H1 (cell line): ENCODE data around the gene ASB11. TPM values are rescaled to one million over a fixed set of nuclear protein-coding genes. Genes with fewer than 3 reads are reported as not detected.
A peak's percentile ranks its signal among the peaks of the same experiment; 100 is the strongest.

Experiments used
- CTCF ChIA-PET: fragments of 300-600 bp; sonication (Branson Sonifier 250); formaldehyde crosslinking; loops from one replicate; lab custom pipeline; 2021; ENCODE audit not compliant: partially characterized antibody; lab: Charles Lee
- POLR2A ChIA-PET: fragments of 300-600 bp; sonication (Branson Sonifier 250); formaldehyde crosslinking; loops from one replicate; lab custom pipeline; 2021; ENCODE audit warnings: inconsistent platforms; ENCODE audit not compliant: partially characterized antibody; lab: Charles Lee
- DNase-seq, 2 experiments: peaks; one replicate each; pipeline versions ENCODE4 v3.0.0 to v3.0.0-alpha.2; 2010 to 2022; ENCODE audit warnings: low spot score in 2 of 2, low read depth in 1 of 2, mixed read lengths in 1 of 2
- FAIRE-seq: peaks from 2 replicates; lab custom pipeline; 2011; peaks lifted over from hg19 to GRCh38; lab: Jason Lieb, UNC
- H2AFZ ChIP-seq: 2 replicates; pipeline ENCODE4 v1.8.1; 2012; ENCODE audit warnings: low read length, inconsistent platforms
- H2AK5ac ChIP-seq: 2 replicates; pipeline ENCODE4 v1.6.1; 2013; ENCODE audit warnings: low read depth, low read length
- H2BK120ac ChIP-seq: replicated peaks from 2 replicates; pipeline ENCODE3; 2013; ENCODE audit warnings: low read depth, low read length, inconsistent platforms
- H2BK12ac ChIP-seq: 2 replicates; pipeline ENCODE4 v1.6.1; 2013; ENCODE audit warnings: low read depth, low read length
- H2BK15ac ChIP-seq: 2 replicates; pipeline ENCODE4 v1.6.1; 2013; ENCODE audit warnings: low read length
- H2BK20ac ChIP-seq: 2 replicates; pipeline ENCODE4 v1.6.1; 2013; ENCODE audit warnings: low read length
- H2BK5ac ChIP-seq: 2 replicates; pipeline ENCODE4 v1.6.1; 2013; ENCODE audit warnings: low read depth, low read length
- H3K14ac ChIP-seq: 2 replicates; pipeline ENCODE4 v1.6.1; 2013; ENCODE audit warnings: inconsistent platforms; ENCODE audit not compliant: insufficient read length
- H3K18ac ChIP-seq: 2 replicates; pipeline ENCODE4 v1.6.1; 2013; ENCODE audit warnings: low read length; ENCODE audit errors: extremely low read depth
- H3K23ac ChIP-seq: 2 replicates; pipeline ENCODE4 v1.6.1; 2013; ENCODE audit warnings: inconsistent platforms; ENCODE audit not compliant: insufficient read length
- H3K23me2 ChIP-seq: 2 replicates; pipeline ENCODE4 v1.6.1; 2013; ENCODE audit warnings: low read depth, low read length
- H3K27ac ChIP-seq: 2 replicates; pipeline ENCODE4 v1.6.1; 2011; ENCODE audit warnings: low read depth, low read length, inconsistent platforms
- H3K27me3 ChIP-seq, 4 experiments: replicated peaks in 1 of 4; 1 replicate in 1 of 4; 2 replicates in 3 of 4; pipeline versions ENCODE4 v1.6.1 to v1.8.1; 2011 to 2013; ENCODE audit warnings: low read length in 3 of 4, mild to moderate bottlenecking in 3 of 4, inconsistent platforms in 2 of 4, mixed read lengths in 2 of 4, moderate library complexity in 1 of 4; ENCODE audit not compliant: control insufficient read depth in 3 of 4, insufficient read depth in 3 of 4; ENCODE audit errors: extremely low read depth in 1 of 4
- H3K36me3 ChIP-seq, 4 experiments: 2 replicates each; pipeline versions ENCODE4 v1.6.1 to v1.8.1; 2011 to 2013; ENCODE audit warnings: mild to moderate bottlenecking in 4 of 4, low read length in 3 of 4, moderate library complexity in 2 of 4, control low read depth in 1 of 4, inconsistent platforms in 1 of 4; ENCODE audit not compliant: insufficient read depth in 4 of 4, control insufficient read depth in 2 of 4
- H3K4ac ChIP-seq: replicated peaks from 2 replicates; pipeline ENCODE3; 2013; ENCODE audit warnings: low read length, low read depth, mixed read lengths, inconsistent platforms; ENCODE audit not compliant: insufficient read length
- H3K4me1 ChIP-seq, 4 experiments: replicated peaks in 1 of 4; 1 replicate in 1 of 4; 2 replicates in 3 of 4; pipeline versions ENCODE4 v1.6.1 to v1.8.1; 2011 to 2013; ENCODE audit warnings: low read length in 3 of 4, inconsistent platforms in 2 of 4, mixed read lengths in 1 of 4; ENCODE audit not compliant: insufficient read depth in 4 of 4, control insufficient read depth in 3 of 4
- H3K4me2 ChIP-seq, 2 experiments: 2 replicates each; pipeline versions ENCODE4 v1.6.1 to v1.8.1; 2011 to 2013; ENCODE audit warnings: low read depth in 2 of 2, low read length in 2 of 2, control low read depth in 1 of 2, inconsistent platforms in 1 of 2, mild to moderate bottlenecking in 1 of 2; ENCODE audit not compliant: insufficient read depth in 1 of 2
- H3K4me3 ChIP-seq, 4 experiments: fragments of 200-600, 300-600 bp in 1 of 4; sonication (generic), shearing (Covaris generic), sonication (Bioruptor Twin) in 1 of 4; 2 replicates each; pipeline versions ENCODE4 v1.5.1 to v1.8.1; 2011 to 2016; ENCODE audit warnings: low read length in 4 of 4, low read depth in 3 of 4, control low read depth in 2 of 4, inconsistent platforms in 2 of 4, mild to moderate bottlenecking in 2 of 4, mixed read lengths in 1 of 4, moderate library complexity in 1 of 4; ENCODE audit not compliant: insufficient read depth in 2 of 4; ENCODE audit errors: extremely low read depth in 1 of 4
- H3K56ac ChIP-seq: replicated peaks from 2 replicates; pipeline ENCODE3; 2013; ENCODE audit warnings: low read depth, mild to moderate bottlenecking, mixed read lengths, low read length, inconsistent platforms; ENCODE audit not compliant: insufficient read length
- H3K79me1 ChIP-seq: 2 replicates; pipeline ENCODE4 v1.6.1; 2013; ENCODE audit warnings: low read depth, low read length, control low read depth
- H3K79me2 ChIP-seq, 2 experiments: 2 replicates each; pipeline versions ENCODE4 v1.6.1 to v1.8.1; 2012 to 2013; ENCODE audit warnings: low read length in 2 of 2, mild to moderate bottlenecking in 2 of 2, inconsistent platforms in 1 of 2; ENCODE audit not compliant: insufficient read depth in 2 of 2, control insufficient read depth in 1 of 2
- H3K9ac ChIP-seq, 4 experiments: replicated peaks in 1 of 4; 1 replicate in 1 of 4; 2 replicates in 3 of 4; pipeline versions ENCODE4 v1.6.1 to v1.8.1; 2011 to 2013; ENCODE audit warnings: low read depth in 3 of 4, low read length in 3 of 4, control low read depth in 2 of 4, mild to moderate bottlenecking in 2 of 4, moderate library complexity in 2 of 4, inconsistent platforms in 1 of 4; ENCODE audit errors: extremely low read depth in 1 of 4
- H3K9me3 ChIP-seq, 2 experiments: 2 replicates each; pipeline versions ENCODE4 v1.6.1 to v1.8.1; 2012 to 2013; ENCODE audit warnings: mild to moderate bottlenecking in 2 of 2, moderate library complexity in 2 of 2, control low read depth in 1 of 2, inconsistent platforms in 1 of 2, low read depth in 1 of 2, low read length in 1 of 2, mixed read lengths in 1 of 2; ENCODE audit not compliant: insufficient read depth in 2 of 2
- H4K20me1 ChIP-seq, 2 experiments: replicated peaks in 1 of 2; 2 replicates each; pipeline versions ENCODE3 to v1.8.1; 2011 to 2013; ENCODE audit warnings: inconsistent platforms in 2 of 2, low read length in 2 of 2, mild to moderate bottlenecking in 1 of 2; ENCODE audit not compliant: insufficient read depth in 2 of 2, control insufficient read depth in 1 of 2
- H4K5ac ChIP-seq: 2 replicates; pipeline ENCODE4 v1.6.1; 2013; ENCODE audit warnings: low read length, low read depth, mixed read lengths, inconsistent platforms; ENCODE audit not compliant: insufficient read length
- H4K8ac ChIP-seq: 2 replicates; pipeline ENCODE4 v1.8.0; 2013; ENCODE audit warnings: mild to moderate bottlenecking, moderate library complexity, low read length, inconsistent platforms; ENCODE audit not compliant: insufficient read depth; ENCODE audit errors: extremely low read depth
- H4K91ac ChIP-seq: replicated peaks from 2 replicates; pipeline ENCODE3; 2013; ENCODE audit warnings: low read length, mixed read lengths, inconsistent platforms; ENCODE audit not compliant: insufficient read length
- BACH1 ChIP-seq: IDR thresholded peaks from 2 replicates; pipeline ENCODE4 v1.6.1; 2012; ENCODE audit warnings: low read length, improper control_type of control experiment
- BCL11A ChIP-seq, 2 experiments: IDR thresholded peaks; one replicate each; pipeline ENCODE4 v1.6.1; 2011; ENCODE audit warnings: low read depth in 2 of 2, low read length in 2 of 2, mild to moderate bottlenecking in 2 of 2
- CHD1 ChIP-seq: IDR thresholded peaks from 2 replicates; pipeline ENCODE4 v1.6.1; 2012; ENCODE audit warnings: low read depth, low read length, improper control_type of control experiment
- CTBP2 ChIP-seq: IDR thresholded peaks from 2 replicates; pipeline ENCODE4 v1.7.0; 2011; ENCODE audit warnings: borderline replicate concordance, mild to moderate bottlenecking, moderate library complexity, mixed read lengths, low read length; ENCODE audit not compliant: insufficient read depth, insufficient read length
- FOSL1 ChIP-seq: IDR thresholded peaks from 2 replicates; pipeline ENCODE4 v1.6.1; 2011; ENCODE audit warnings: mild to moderate bottlenecking, low read depth, low read length, moderate library complexity; ENCODE audit not compliant: insufficient read depth
- HDAC2 ChIP-seq, 2 experiments: fragments of 300-600 bp in 1 of 2; sonication (generic) in 1 of 2; IDR thresholded peaks; 2 replicates each; pipeline ENCODE4 v1.6.1; 2011 to 2012; ENCODE audit warnings: low read depth in 2 of 2, low read length in 2 of 2, mild to moderate bottlenecking in 2 of 2, moderate library complexity in 2 of 2, borderline replicate concordance in 1 of 2, inconsistent platforms in 1 of 2
- KDM5A ChIP-seq: fragments of 200-600 bp; IDR thresholded peaks from 2 replicates; pipeline ENCODE4 v1.7.1; 2012; ENCODE audit warnings: mild to moderate bottlenecking, low read length, inconsistent platforms, mixed read lengths
- NRF1 ChIP-seq: IDR thresholded peaks from 2 replicates; pipeline ENCODE4 v1.6.1; 2011; ENCODE audit warnings: mild to moderate bottlenecking, low read depth, low read length, improper control_type of control experiment
- POU5F1 ChIP-seq: IDR thresholded peaks from 2 replicates; pipeline ENCODE4 v1.6.1; 2011; ENCODE audit warnings: low read depth, mild to moderate bottlenecking, low read length, moderate library complexity
- SIX5 ChIP-seq: IDR thresholded peaks from 2 replicates; pipeline ENCODE4 v1.6.1; 2011; ENCODE audit warnings: mild to moderate bottlenecking, low read depth, low read length
- SRF ChIP-seq: IDR thresholded peaks from 2 replicates; pipeline ENCODE4 v1.6.1; 2011; ENCODE audit warnings: mild to moderate bottlenecking, low read depth, low read length, moderate library complexity
- TAF7 ChIP-seq: optimal IDR thresholded peaks from 2 replicates; pipeline ENCODE3; 2011; ENCODE audit warnings: low read depth, mild to moderate bottlenecking, inconsistent platforms, low read length, moderate library complexity, borderline replicate concordance
- TCF12 ChIP-seq: IDR thresholded peaks from 2 replicates; pipeline ENCODE4 v1.6.1; 2011; ENCODE audit warnings: low read depth, mild to moderate bottlenecking, low read length
- WGBS, 2 experiments: shearing (Covaris generic) in 1 of 2; methylation state at CpG; one replicate each; pipeline versions ENCODE4 v1.1.6 to v1.1.7; 2013 to 2015; ENCODE audit warnings: low lambda C conversion rate in 2 of 2, mixed read lengths in 2 of 2, inconsistent platforms in 1 of 2, low coverage in 1 of 2, missing lambda C conversion rate in 1 of 2; ENCODE audit not compliant: insufficient replicate concordance in 2 of 2, insufficient coverage in 1 of 2, insufficient read length in 1 of 2; ENCODE audit errors: extremely low coverage in 1 of 2, missing lambda C conversion rate in 1 of 2; 5-methylcytosine and 5-hydroxymethylcytosine counted together
- polyA plus RNA-seq, 7 experiments: library from polyadenylated mRNA; depleted of rRNA in 3 of 7; stranded (reverse) in 5 of 7; unstranded in 2 of 7; fragments of >200 nt in 5 of 7; fragments of 200-250 nt in 2 of 7; gene quantifications; 1 replicate in 5 of 7; 2 replicates in 1 of 7; 4 replicates in 1 of 7; pipeline versions ENCODE4 v1.2.1 to v1.2.3, GENCODE V29; 2011 to 2013; ENCODE audit warnings: missing spikeins in 2 of 7, mixed read lengths in 2 of 7
- total RNA-seq: library from RNA; stranded (reverse); fragmentation: NEBNext Ultra II Directional; extraction: Animal tissue kit (Norgen Biotek cat#: 25700); gene quantifications from 2 replicates; pipeline ENCODE4 v1.2.1, GENCODE V29; 2021

ASB11 gene
- total and polyA plus RNA-seq, 2 of the 8 experiments (the other 6 are each of a cell fraction or from before 2014, with no cell fraction given) = not detected

DNA sequence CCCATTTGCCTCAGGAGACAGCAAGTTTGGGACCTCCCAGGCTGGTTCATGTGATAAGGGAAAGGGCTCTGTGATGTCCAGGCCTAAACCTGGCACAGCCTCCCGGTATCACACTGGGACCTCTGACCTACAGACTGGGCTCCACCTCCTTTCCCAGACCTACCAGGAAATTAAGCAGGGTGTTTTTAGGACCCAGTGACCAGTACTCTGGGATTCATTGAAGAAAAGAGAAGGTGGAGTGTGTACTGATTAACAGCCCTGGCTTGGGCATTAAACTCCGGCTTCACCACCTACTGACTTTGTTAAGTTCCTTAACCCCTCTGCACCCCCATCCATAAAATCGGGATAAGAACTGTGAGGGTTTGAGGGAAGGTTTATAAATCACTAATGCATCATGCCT lies 74.1 kb downstream of the ASB11 start:
- Histone ChIP-seq H3K4ac (no peak overlapping the region), H2BK120ac (no peak overlapping the region), H4K5ac (no peak overlapping the region), H3K9ac (no peak overlapping the region), H3K27me3 (no peaks in the 10 kb centered on the region), H4K8ac (no peak overlapping the region), H3K14ac (no peak overlapping the region), H3K4me1 (no peaks in the 10 kb centered on the region), H3K18ac (no peak overlapping the region), H2BK15ac (no peak overlapping the region), H3K27ac (no peak overlapping the region), H3K79me2 (no peaks in the 10 kb centered on the region), H3K23me2 (no peaks in the 10 kb centered on the region), H3K4me2 (no peak overlapping the region), H4K91ac (no peak overlapping the region), H3K4me3 (no peak overlapping the region), H3K9me3 (no peaks in the 10 kb centered on the region), H2BK5ac (no peak overlapping the region), H3K79me1 (no peaks in the 10 kb centered on the region), H2BK20ac (no peak overlapping the region), H2AFZ (peak overlapping the region; percentile 85; the same call in 1 of the 2 replicates), H3K36me3 (no peaks in the 10 kb centered on the region), H2BK12ac (no peak overlapping the region), H3K56ac (no peak overlapping the region), H2AK5ac (no peak overlapping the region), H4K20me1 (no peaks in the 10 kb centered on the region), H3K23ac (no peak overlapping the region)
- ChIA-PET CTCF (interaction anchor here (0.8 to 1.3 kb wide), 2 partner anchors 98 to 416 kb away, joined by 3 to 5 read pairs; no protein-coding TSS in a partner anchor), POLR2A (no interaction called here)
- WGBS, 2 experiments = 97% methylated on average over 3 of the region's 3 CpGs; no CpG with 5 or more reads in 1 of the 2 experiments
- peak; percentile 69 for FAIRE-seq
- DNase-seq = no peak
- TF ChIP-seq HDAC2 (IDR thresholded peaks at IDR 0.05; ENCODE audit: borderline replicate concordance in 1 of 2, low read depth in 2 of 2, low read length in 2 of 2) = no peak
- no peak for TF ChIP-seq BACH1
- no peak for TF ChIP-seq SIX5
- no peak for TF ChIP-seq NRF1
- no peak for TF ChIP-seq POU5F1
- no peak for TF ChIP-seq BCL11A (IDR thresholded peaks at IDR 0.05; ENCODE audit: low read depth in 2 of 2, low read length in 2 of 2)
- TF ChIP-seq KDM5A = no peak
- no peak for TF ChIP-seq CTBP2
- TF ChIP-seq TAF7 = no peak
- TF ChIP-seq TCF12 = no peak
- no peak for TF ChIP-seq CHD1
- no peak for TF ChIP-seq FOSL1
- TF ChIP-seq SRF = no peak
